Effector memory CD4-positive, alpha-beta T cell (primary cell): ENCODE data around the gene CFAP299.

Experiments used
- DNase-seq, 3 donors: peaks; one replicate each; pipeline ENCODE4 v3.0.0-alpha.2; 2020
- H3K27ac ChIP-seq: 2 replicates; pipeline ENCODE4 v1.7.0; 2013; ENCODE audit warnings: mild to moderate bottlenecking, low read length, moderate library complexity; ENCODE audit not compliant: insufficient read depth, poor library complexity, severe bottlenecking
- H3K27me3 ChIP-seq: replicated peaks from 2 replicates; pipeline ENCODE4 v1.7.0; 2013; ENCODE audit warnings: mild to moderate bottlenecking, low read length; ENCODE audit not compliant: insufficient read depth, control insufficient read depth, poor library complexity, severe bottlenecking
- H3K36me3 ChIP-seq: 2 replicates; pipeline ENCODE4 v1.7.0; 2013; ENCODE audit warnings: mild to moderate bottlenecking, low read length, moderate library complexity; ENCODE audit not compliant: control insufficient read depth, insufficient read depth
- H3K4me1 ChIP-seq: 2 replicates; pipeline ENCODE4 v1.7.0; 2013; ENCODE audit warnings: low read length, mild to moderate bottlenecking; ENCODE audit not compliant: control insufficient read depth, insufficient read depth, poor library complexity, severe bottlenecking
- H3K4me3 ChIP-seq: 2 replicates; pipeline ENCODE4 v1.7.0; 2013; ENCODE audit warnings: low read length, low read depth, mild to moderate bottlenecking; ENCODE audit not compliant: insufficient read depth, poor library complexity, severe bottlenecking
- H3K9me3 ChIP-seq: 2 replicates; pipeline ENCODE4 v1.7.0; 2013; ENCODE audit warnings: mild to moderate bottlenecking, low read length, moderate library complexity; ENCODE audit not compliant: control insufficient read depth

The CFAP299 gene

DNA sequence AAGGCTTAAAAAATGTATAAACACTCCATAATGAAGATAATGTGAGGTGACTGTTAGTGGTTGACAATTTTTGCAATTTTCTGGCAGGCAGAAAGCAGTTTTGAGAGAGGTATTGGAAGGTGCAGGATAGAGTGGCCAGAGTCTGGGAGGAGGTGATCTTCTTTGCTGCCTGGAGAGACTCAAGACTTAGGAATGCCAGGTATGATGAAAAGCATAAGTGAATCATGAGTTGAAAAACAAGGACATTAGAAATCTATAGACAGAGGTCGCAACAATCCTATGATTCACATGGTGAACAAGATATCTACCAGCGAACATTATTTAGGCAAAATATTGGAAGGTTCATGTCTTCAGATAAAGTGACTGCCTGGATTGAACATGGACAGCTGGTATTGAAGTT is 118.5 kb downstream of the CFAP299 start:
- H3K4me3 ChIP-seq = no peak overlapping the region
- H3K9me3 ChIP-seq = no peaks in the 10 kb centered on the region
- no peaks in the 10 kb centered on the region for H3K27me3 ChIP-seq
- H3K36me3 ChIP-seq = no peaks in the 10 kb centered on the region
- H3K27ac ChIP-seq = no peak overlapping the region
- no peak for DNase-seq
- no peaks in the 10 kb centered on the region for H3K4me1 ChIP-seq

GRCh38 chr4:80454556-80454955 is 119.0 kb downstream of the CFAP299 start:
- no peak overlapping the region for H3K4me3 ChIP-seq
- H3K4me1 ChIP-seq = no peaks in the 10 kb centered on the region
- H3K9me3 ChIP-seq = no peaks in the 10 kb centered on the region
- H3K27me3 ChIP-seq = no peaks in the 10 kb centered on the region
- DNase-seq = no peak
- no peak overlapping the region for H3K27ac ChIP-seq
- H3K36me3 ChIP-seq = no peaks in the 10 kb centered on the region

DNA sequence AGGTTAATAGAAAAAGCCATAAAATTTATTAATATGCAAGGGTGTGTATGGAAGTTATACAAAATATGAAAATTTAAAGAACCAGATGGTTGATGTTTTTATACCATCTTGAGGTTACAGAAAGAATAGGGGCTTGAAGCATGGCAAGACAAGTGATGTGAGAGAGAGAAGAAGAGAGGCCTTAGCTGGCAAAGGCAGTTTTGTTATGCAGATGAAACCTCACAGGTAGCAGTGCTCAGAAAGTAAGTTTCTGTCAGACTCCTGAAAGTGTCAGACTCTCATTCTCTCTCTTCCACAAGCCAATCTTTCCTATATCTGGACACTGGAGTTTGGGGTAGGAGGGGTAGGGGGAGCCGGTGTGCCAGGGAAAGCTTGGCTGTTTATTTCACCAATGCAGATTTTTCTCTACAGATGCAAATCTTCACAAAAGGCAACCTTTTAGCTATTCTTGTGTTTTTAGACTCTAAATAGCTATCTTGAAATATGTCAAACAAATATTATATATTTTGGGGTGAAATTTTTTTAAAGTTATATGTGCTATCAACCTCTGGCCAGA is 124.5 kb downstream of the CFAP299 start:
- no peak overlapping the region for H3K4me3 ChIP-seq
- H3K27me3 ChIP-seq = no peaks in the 10 kb centered on the region
- DNase-seq = peak in 1 of 3 donors; percentile 6
- H3K36me3 ChIP-seq = no peaks in the 10 kb centered on the region
- H3K4me1 ChIP-seq = peaks cover 11% of the 10 kb centered on the region
- H3K9me3 ChIP-seq = no peaks in the 10 kb centered on the region
- H3K27ac ChIP-seq = no peak overlapping the region

GRCh38 chr4:80461412-80461811 is 125.9 kb downstream of the CFAP299 start:
- Histone ChIP-seq H3K36me3 (no peaks in the 10 kb centered on the region), H3K9me3 (no peaks in the 10 kb centered on the region), H3K4me1 (peaks cover 11% of the 10 kb centered on the region), H3K4me3 (no peak overlapping the region), H3K27me3 (no peaks in the 10 kb centered on the region), H3K27ac (no peak overlapping the region)
- no peak for DNase-seq

GRCh38 chr4:80462621-80463091 is 127.1 kb downstream of the CFAP299 start:
- H3K4me3 ChIP-seq = peak overlapping the region; percentile 45
- no peaks in the 10 kb centered on the region for H3K27me3 ChIP-seq
- no peak for DNase-seq
- no peaks in the 10 kb centered on the region for H3K9me3 ChIP-seq
- H3K4me1 ChIP-seq = peaks cover 11% of the 10 kb centered on the region
- H3K27ac ChIP-seq = no peak overlapping the region
- no peaks in the 10 kb centered on the region for H3K36me3 ChIP-seq

- Histone ChIP-seq H3K4me3 (peak overlapping the region; percentile 45), H3K27ac (no peak overlapping the region), H3K9me3 (no peaks in the 10 kb centered on the region), H3K36me3 (no peaks in the 10 kb centered on the region), H3K4me1 (peaks cover 11% of the 10 kb centered on the region), H3K27me3 (no peaks in the 10 kb centered on the region)
- DNase-seq = no peak
These were observed 128.0 kb downstream of the CFAP299 start for GRCh38 chr4:80463509-80463908.

- Histone ChIP-seq H3K36me3 (no peaks in the 10 kb centered on the region), H3K9me3 (no peaks in the 10 kb centered on the region), H3K27ac (no peak overlapping the region), H3K4me3 (no peak overlapping the region), H3K27me3 (no peaks in the 10 kb centered on the region), H3K4me1 (peaks cover 9% of the 10 kb centered on the region)
- DNase-seq = no peak
These were observed 129.7 kb downstream of the CFAP299 start for GRCh38 chr4:80465238-80465637.

- Histone ChIP-seq H3K4me3 (no peak overlapping the region), H3K36me3 (no peaks in the 10 kb centered on the region), H3K27ac (no peak overlapping the region), H3K4me1 (peaks cover 6% of the 10 kb centered on the region), H3K27me3 (no peaks in the 10 kb centered on the region), H3K9me3 (no peaks in the 10 kb centered on the region)
- DNase-seq = no peak
These were observed 130.2 kb downstream of the CFAP299 start for GRCh38 chr4:80465736-80466135.

DNA sequence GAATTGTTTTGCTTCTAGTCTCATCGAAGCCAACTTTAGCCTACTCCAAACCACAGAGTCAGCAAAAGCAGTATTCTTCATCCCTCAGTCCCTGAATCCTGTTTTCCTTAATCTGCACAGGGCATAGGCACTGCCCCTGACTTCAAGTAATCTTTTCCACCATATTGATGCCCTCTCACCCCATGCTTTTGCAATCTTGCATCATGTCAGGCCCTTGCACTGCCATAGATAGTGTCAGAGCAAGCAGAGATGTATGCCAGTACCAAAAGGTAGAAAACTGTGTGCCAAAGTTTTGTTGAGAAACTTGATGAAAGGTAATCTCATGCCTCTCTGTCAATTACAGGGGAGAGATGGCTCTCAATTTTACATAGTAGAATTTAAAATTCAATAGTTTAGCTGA is 131.1 kb downstream of the CFAP299 start:
- Histone ChIP-seq H3K4me3 (no peak overlapping the region), H3K9me3 (no peaks in the 10 kb centered on the region), H3K27me3 (no peaks in the 10 kb centered on the region), H3K4me1 (peaks cover 6% of the 10 kb centered on the region), H3K27ac (no peak overlapping the region), H3K36me3 (no peaks in the 10 kb centered on the region)
- DNase-seq = no peak

GRCh38 chr4:80471756-80472155 is 136.2 kb downstream of the CFAP299 start:
- H3K27me3 ChIP-seq = no peaks in the 10 kb centered on the region
- no peak for DNase-seq
- H3K27ac ChIP-seq = no peak overlapping the region
- H3K9me3 ChIP-seq = no peaks in the 10 kb centered on the region
- H3K4me1 ChIP-seq = no peaks in the 10 kb centered on the region
- no peak overlapping the region for H3K4me3 ChIP-seq
- no peaks in the 10 kb centered on the region for H3K36me3 ChIP-seq
